ENCODE measurements around the gene RAB21.
A peak's percentile ranks its signal among the peaks of the same experiment; 100 is the strongest.

Gene RAB21

GRCh38 chr12:71754461-71755145 lies at the start of gene RAB21:
TSS of gene RAB21 (plus strand) at chr12:71754863. CDS start at chr12:71755130, 267 bp downstream.
- peak within 1 kb of the TSS; percentile 94 for H3K27ac ChIP-seq
- peak; percentile 17 for TF ChIP-seq CTCF (conservative IDR thresholded peaks at IDR 0.05)

GRCh38 chr12:71704920-71705319 lies 49.7 kb upstream of the RAB21 start:
- H3K27ac ChIP-seq = peak overlapping the region; percentile 43
- TF ChIP-seq CTCF (conservative IDR thresholded peaks at IDR 0.05) = no peak

- H3K27ac ChIP-seq = no peak overlapping the region
- no peak for TF ChIP-seq CTCF (conservative IDR thresholded peaks at IDR 0.05)
Measured at GRCh38 chr12:71708658-71709057, 46.0 kb upstream of the RAB21 start.

- H3K27ac ChIP-seq = no peak overlapping the region
- TF ChIP-seq CTCF (conservative IDR thresholded peaks at IDR 0.05) = no peak
Measured at GRCh38 chr12:71710276-71711125, 44.2 kb upstream of the RAB21 start.

- H3K27ac ChIP-seq = no peak overlapping the region
- TF ChIP-seq CTCF (conservative IDR thresholded peaks at IDR 0.05) = no peak
Measured at GRCh38 chr12:71718611-71719010, 36.1 kb upstream of the RAB21 start.

- TF ChIP-seq CTCF (conservative IDR thresholded peaks at IDR 0.05) = no peak
- no peak overlapping the region for H3K27ac ChIP-seq
Measured at GRCh38 chr12:71719647-71720370, 34.9 kb upstream of the RAB21 start.

Measured in VCaP (cell line).